HG03060 (cell line): Measurements from ENCODE around the gene SEPTIN1.

Source experiments
- ATAC-seq: cut with Tn5 transposase; IDR thresholded peaks from one replicate; pipeline ENCODE4 v1.9.1; 2021; ENCODE audit warnings: low read depth, moderate number of reproducible peaks; ENCODE audit not compliant: unreplicated experiment

Gene SEPTIN1

GRCh38 chr16:30358990-30359870, 23.1 kb downstream of the SEPTIN1 start:
- ATAC-seq, result no peak

- no peak for ATAC-seq
Observed at GRCh38 chr16:30358577-30358936, 23.8 kb downstream of the SEPTIN1 start.

GRCh38 chr16:30357715-30358576, 24.4 kb downstream of the SEPTIN1 start:
- no peak for ATAC-seq

GRCh38 chr16:30357085-30357714, 25.2 kb downstream of the SEPTIN1 start:
- ATAC-seq, result no peak

GRCh38 chr16:30356401-30357084, 25.8 kb downstream of the SEPTIN1 start:
- ATAC-seq, result no peak

GRCh38 chr16:30355954-30356308, 26.4 kb downstream of the SEPTIN1 start:
- ATAC-seq, result no peak

GRCh38 chr16:30355144-30355953, 27.0 kb downstream of the SEPTIN1 start, which contains the start of gene CD2BP2:
CD2BP2 (minus strand) TSS chr16:30355308; CDS start chr16:30354681, 627 bp downstream.
- ATAC-seq, result no peak

GRCh38 chr16:30354423-30355143, 27.8 kb downstream of the SEPTIN1 start:
- ATAC-seq, result no peak

GRCh38 chr16:30353438-30354129, 28.8 kb downstream of the SEPTIN1 start:
- ATAC-seq, result no peak

- no peak for ATAC-seq
Observed at GRCh38 chr16:30352488-30353401, 29.6 kb downstream of the SEPTIN1 start.

GRCh38 chr16:30351586-30352419, 30.6 kb downstream of the SEPTIN1 start:
- no peak for ATAC-seq

GRCh38 chr16:30351001-30351441, 31.3 kb downstream of the SEPTIN1 start:
- ATAC-seq, result no peak

- peak; percentile 39 for ATAC-seq
Observed at GRCh38 chr16:30350134-30350871, 32.1 kb downstream of the SEPTIN1 start.

- ATAC-seq, result no peak
Observed at GRCh38 chr16:30349675-30350074, 32.7 kb downstream of the SEPTIN1 start.

- no peak for ATAC-seq
Observed at GRCh38 chr16:30348929-30349328, 33.4 kb downstream of the SEPTIN1 start.

GRCh38 chr16:30348113-30348512, 34.2 kb downstream of the SEPTIN1 start:
- ATAC-seq, result no peak
